ENCODE data around the gene DNASE1. TPM values are rescaled to one million over a fixed set of nuclear protein-coding genes. Genes with fewer than 3 reads are reported as not detected.
A peak's percentile ranks its signal among the peaks of the same experiment; 100 is the strongest.

The DNASE1 gene
- total and polyA plus RNA-seq, 12 donors, result 3.1 to 35.1 (median 10.9) TPM

GRCh38 chr16:3611146-3611975 lies 43.1 kb upstream of the DNASE1 start, which contains the start of gene SLX4:
Gene SLX4 (minus strand): TSS chr16:3611606. CDS start chr16:3608964, 2,642 bp downstream.
- Histone ChIP-seq H3K4me3 (peak within 1 kb of the TSS; percentile 62 to 71 (median 67)), H3K27me3 (no peaks in the 10 kb centered on the region), H3K36me3 (replicated peaks in 1 of 2) (no peaks in the 10 kb centered on the region), H3K4me1 (replicated peaks in 1 of 2) (peaks cover 12 to 17% of the 10 kb centered on the region in 2 donors), H3K27ac (peak within 1 kb of the TSS in 4 of 5 donors; percentile 59 to 82 (median 62)), H3K9me3 (replicated peaks in 1 of 3) (no peaks in the 10 kb centered on the region)
- peak; percentile 87 to 93 (median 91) for DNase-seq
- WGBS, 4 donors, result 0 to 1% (median 0%) methylated on average over 8 to 86 of the region's 86 CpGs
- intact Hi-C loops (cut with DNase I), result no loop called here
- TF ChIP-seq, protein P1, sequence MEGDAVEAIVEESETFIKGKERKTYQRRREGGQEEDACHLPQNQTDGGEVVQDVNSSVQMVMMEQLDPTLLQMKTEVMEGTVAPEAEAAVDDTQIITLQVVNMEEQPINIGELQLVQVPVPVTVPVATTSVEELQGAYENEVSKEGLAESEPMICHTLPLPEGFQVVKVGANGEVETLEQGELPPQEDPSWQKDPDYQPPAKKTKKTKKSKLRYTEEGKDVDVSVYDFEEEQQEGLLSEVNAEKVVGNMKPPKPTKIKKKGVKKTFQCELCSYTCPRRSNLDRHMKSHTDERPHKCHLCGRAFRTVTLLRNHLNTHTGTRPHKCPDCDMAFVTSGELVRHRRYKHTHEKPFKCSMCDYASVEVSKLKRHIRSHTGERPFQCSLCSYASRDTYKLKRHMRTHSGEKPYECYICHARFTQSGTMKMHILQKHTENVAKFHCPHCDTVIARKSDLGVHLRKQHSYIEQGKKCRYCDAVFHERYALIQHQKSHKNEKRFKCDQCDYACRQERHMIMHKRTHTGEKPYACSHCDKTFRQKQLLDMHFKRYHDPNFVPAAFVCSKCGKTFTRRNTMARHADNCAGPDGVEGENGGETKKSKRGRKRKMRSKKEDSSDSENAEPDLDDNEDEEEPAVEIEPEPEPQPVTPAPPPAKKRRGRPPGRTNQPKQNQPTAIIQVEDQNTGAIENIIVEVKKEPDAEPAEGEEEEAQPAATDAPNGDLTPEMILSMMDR (IDR thresholded peaks at IDR 0.05), result peak in 1 of 6 experiments; percentile 11
- TF ChIP-seq POLR2A (IDR thresholded peaks at IDR 0.05), result peak; percentile 72 to 84

- intact Hi-C loops (cut with DNase I), result no loop called here
These were observed 41.7 kb upstream of the DNASE1 start for GRCh38 chr16:3612510-3613466.

GRCh38 chr16:3618769-3619141 lies 35.7 kb upstream of the DNASE1 start:
- 42 to 46% (median 45%) methylated on average over 3 of the region's 3 CpGs for WGBS, 4 donors
- H3K27me3 ChIP-seq, result no peaks in the 10 kb centered on the region
- peak overlapping the region in 3 of 5 donors; percentile 47 to 81 (median 48) for H3K27ac ChIP-seq
- no peaks in the 10 kb centered on the region for H3K9me3 ChIP-seq (replicated peaks in 1 of 3)
- no peak overlapping the region for H3K4me3 ChIP-seq
- DNase-seq, result peak in 6 of 7 donors; percentile 51 to 74 (median 72)
- H3K4me1 ChIP-seq (replicated peaks in 1 of 2), result peaks cover under 1% of the 10 kb centered on the region in 2 donors
- no peak for TF ChIP-seq POLR2A (IDR thresholded peaks at IDR 0.05)
- TF ChIP-seq, protein P1 (IDR thresholded peaks at IDR 0.05), result no peak
- intact Hi-C loops (cut with DNase I), result no loop called here
- H3K36me3 ChIP-seq (replicated peaks in 1 of 2), result no peaks in the 10 kb centered on the region

More at GRCh38 chr16:3612510-3613466, 41.7 kb upstream of the DNASE1 start:
- TF ChIP-seq POLR2A (IDR thresholded peaks at IDR 0.05), result no peak
- TF ChIP-seq, protein P1 (IDR thresholded peaks at IDR 0.05), result no peak
- no peaks in the 10 kb centered on the region for H3K9me3 ChIP-seq (replicated peaks in 1 of 3)
- no peaks in the 10 kb centered on the region for H3K27me3 ChIP-seq
- no peak overlapping the region for H3K27ac ChIP-seq
- WGBS, 4 donors, result 81 to 85% (median 83%) methylated on average over 31 to 34 of the region's 34 CpGs
- H3K4me1 ChIP-seq (replicated peaks in 1 of 2), result peaks cover 12 to 17% of the 10 kb centered on the region in 2 donors
- H3K36me3 ChIP-seq (replicated peaks in 1 of 2), result no peaks in the 10 kb centered on the region
- no peak for DNase-seq
- peak overlapping the region in 2 of 4 donors; percentile 67 to 71 for H3K4me3 ChIP-seq

- no peak for TF ChIP-seq POLR2A (IDR thresholded peaks at IDR 0.05)
- TF ChIP-seq, protein P1 (IDR thresholded peaks at IDR 0.05), result no peak
- WGBS, 4 donors, result 77 to 85% (median 82%) methylated on average over 3 of the region's 3 CpGs
- no peaks in the 10 kb centered on the region for H3K9me3 ChIP-seq (replicated peaks in 1 of 3)
- H3K36me3 ChIP-seq (replicated peaks in 1 of 2), result no peaks in the 10 kb centered on the region
- intact Hi-C loops (cut with DNase I), result no loop called here
- DNase-seq, result no peak
- peaks cover 6 to 8% of the 10 kb centered on the region in 2 donors for H3K4me1 ChIP-seq (replicated peaks in 1 of 2)
- H3K27ac ChIP-seq, result no peak overlapping the region
- H3K27me3 ChIP-seq, result no peaks in the 10 kb centered on the region
- H3K4me3 ChIP-seq, result no peak overlapping the region
These were observed 30.8 kb upstream of the DNASE1 start for GRCh38 chr16:3623642-3624041.

All from adrenal gland (tissue), 12 donors.